ENCODE measurements around the gene SLC13A3.

DNA sequence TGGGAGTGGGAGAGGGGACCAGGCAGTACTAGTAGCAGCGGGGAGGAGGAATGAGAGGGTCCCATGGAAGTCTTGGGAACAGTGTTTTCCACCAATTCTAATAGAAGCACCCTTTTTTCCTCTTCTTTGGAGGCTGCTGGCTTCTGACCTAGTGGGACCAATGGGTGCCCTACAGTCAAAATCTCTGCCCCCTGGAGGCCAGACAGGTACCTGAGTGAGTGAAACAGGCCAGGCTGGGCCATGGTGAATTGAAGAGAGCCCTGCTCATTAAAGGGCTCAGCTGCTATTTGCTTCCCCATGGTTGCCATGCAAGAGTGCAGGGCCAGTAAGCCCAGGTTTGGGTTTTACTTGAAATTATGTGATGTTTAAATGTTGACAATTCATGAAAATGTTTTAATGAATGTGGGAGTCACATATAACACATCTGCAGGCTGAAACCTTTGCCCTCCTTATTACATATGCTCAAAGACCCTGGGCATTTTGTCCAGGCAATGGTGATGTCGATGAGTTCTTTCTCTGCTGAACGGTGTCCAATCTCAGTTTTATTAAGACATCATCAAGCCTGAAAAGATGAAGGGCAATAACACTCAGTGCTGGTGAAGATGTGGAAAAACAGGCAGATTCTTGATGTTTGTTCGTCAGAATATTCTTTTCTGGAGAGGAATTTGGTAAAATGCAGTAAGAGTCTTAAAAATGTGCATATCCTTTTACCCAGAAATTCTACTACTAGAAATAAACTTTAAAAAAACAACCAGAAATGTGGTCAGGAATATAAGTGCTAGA lies 58.5 kb downstream of the SLC13A3 start:
- TF ChIP-seq FOXM1 (IDR thresholded peaks at IDR 0.05; ENCODE audit: borderline replicate concordance, low read depth) (no peak), REST (IDR thresholded peaks at IDR 0.05; ENCODE audit: low read depth) (no peak), CEBPB (IDR thresholded peaks at IDR 0.05) (no peak), TCF12 (IDR thresholded peaks at IDR 0.05; ENCODE audit: low read depth) (no peak)
- TF ChIP-seq, protein P1, sequence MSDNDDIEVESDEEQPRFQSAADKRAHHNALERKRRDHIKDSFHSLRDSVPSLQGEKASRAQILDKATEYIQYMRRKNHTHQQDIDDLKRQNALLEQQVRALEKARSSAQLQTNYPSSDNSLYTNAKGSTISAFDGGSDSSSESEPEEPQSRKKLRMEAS (IDR thresholded peaks at IDR 0.05): no peak

Measured in Ishikawa (cell line).